CD4-positive, alpha-beta T cell treated with Interleukin-21 for 1 hour (primary cell): ENCODE data around the gene B3GALT4.

ENCODE experiments used
- DNase-seq: peaks from one replicate; pipeline ENCODE4 v3.0.0-alpha.2; 2020

The B3GALT4 gene

DNA sequence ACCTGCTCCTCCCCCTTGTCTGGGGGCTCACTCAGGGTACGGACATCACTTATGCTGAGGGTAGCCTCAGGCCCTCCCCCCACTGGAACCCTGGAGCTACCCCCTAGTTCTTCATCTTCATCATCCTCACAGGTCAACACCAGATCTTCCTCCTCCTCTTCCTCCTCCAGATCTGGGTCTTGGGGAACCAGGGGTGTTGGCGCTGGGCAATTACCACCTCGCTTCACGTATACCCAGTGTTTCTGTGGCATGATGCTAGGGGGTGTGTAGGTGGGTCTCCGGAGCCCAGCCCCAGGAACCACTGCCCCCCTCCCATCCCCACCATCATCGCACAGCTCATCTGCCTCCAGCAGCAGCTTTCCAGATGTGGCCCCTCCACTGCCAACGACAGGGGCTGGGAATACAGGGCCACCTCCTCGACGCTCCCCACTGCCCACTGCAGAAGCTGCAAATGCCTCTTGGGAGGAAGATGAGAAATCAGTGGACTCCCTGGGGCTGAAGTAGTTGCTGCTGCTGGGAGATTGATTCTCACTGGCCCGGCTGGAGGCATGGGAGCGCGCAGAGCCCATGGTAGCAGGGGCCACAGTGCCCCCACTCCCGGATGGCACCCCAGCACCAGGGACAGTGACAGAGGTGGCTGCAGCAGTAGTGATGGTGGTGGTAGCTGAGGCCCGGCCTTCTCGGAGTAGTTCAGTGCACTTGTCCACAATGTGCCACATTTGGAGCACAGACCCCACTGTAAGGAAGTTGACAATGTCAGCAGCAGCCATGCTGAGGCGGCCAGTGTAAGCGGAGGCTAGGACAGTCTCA is 39.1 kb downstream of the B3GALT4 start:
- no peak for DNase-seq

DNA sequence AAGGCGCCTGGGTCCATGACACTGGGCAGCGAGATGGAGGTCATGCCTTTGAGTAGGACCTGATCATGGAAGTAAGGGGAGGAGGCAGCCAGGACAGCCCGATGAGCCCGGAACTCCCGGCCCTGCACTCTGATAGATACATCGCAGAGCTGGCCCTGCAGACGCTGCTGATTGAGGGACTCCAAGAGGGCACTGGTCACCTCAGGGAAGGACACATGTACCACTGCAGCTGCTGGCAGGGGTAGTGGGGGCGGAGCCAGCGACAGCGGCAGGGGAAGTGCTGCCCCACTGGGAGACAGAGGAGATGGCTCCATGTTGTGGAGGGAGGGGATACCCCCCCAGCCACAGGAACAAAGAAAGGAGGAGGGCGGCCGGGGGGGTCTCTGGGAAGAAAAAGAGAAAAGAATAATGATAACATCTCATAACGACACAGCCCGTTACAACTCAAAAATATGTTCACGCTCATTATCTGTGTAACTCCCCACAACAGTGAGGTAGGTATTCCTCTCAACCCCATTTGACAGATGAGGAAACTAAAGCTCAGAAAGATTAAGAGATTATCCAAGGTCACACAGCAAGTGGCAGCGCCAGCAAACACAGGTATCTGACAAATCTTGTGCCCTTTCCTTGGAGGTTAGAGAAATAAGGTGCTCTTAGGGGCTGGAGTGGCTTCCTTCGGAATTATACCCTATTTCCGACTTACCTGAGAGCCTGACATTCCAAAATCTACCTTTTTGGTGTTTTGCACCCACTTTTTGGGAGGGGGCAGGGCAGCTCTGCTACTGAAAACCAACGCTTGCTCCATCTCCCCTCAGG is 39.9 kb downstream of the B3GALT4 start:
- peak; percentile 44 for DNase-seq

DNA sequence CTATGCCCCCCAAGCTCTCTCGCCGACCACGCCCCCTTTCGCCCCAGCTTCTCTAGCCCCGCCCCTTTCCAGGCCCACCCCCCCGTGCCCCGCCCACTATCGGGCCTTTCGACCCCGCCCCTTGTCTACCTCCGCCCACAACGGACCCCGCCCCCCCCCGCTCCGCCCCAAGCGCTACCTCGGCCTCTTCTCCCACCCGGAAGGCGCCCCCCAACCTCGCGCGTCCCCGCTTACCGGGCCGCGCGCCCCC is 40.4 kb downstream of the B3GALT4 start:
- DNase-seq = no peak

DNA sequence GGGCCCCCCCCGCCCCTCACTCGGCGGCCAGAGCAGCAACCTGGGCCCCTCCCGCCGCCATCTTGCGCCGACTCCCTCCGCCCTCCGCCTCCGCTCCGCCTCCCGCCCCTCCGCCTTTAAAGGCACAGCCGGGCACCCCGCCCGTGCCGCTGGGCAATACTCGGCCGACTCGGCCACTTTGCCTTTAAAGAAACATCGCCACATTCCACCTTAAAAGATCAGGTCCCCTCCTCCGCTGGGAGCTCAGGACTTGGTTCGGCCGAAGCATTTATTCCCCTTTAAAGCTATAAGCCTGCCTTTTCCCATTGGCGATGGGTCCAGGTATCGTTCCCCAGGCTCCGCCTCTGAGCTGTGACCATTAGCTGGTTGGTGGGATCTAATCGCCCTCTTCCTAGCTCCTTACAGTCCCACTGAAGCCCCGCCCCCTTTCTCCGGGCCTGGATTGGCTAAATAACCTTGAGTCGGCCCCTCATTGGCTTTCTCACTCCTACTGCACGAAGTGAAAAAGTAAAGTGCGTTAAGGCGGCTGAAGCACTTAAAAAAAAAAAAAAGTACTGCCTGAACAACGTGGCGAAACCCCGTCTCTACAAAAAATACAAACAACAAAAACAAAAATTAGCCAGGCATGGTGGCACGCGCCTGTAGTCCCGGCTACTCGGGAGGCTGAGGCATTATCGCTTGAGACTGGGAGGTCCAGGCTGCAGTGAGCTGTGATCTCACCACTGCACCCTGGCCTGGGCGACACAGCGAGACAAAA is 40.9 kb downstream of the B3GALT4 start, which contains the start of gene ZBTB22:
TSS of gene ZBTB22 (minus strand) at position 76 of the 757 bp plus-strand sequence. CDS start 828 bp downstream, outside the sequence.
- peak; percentile 97 for DNase-seq

DNA sequence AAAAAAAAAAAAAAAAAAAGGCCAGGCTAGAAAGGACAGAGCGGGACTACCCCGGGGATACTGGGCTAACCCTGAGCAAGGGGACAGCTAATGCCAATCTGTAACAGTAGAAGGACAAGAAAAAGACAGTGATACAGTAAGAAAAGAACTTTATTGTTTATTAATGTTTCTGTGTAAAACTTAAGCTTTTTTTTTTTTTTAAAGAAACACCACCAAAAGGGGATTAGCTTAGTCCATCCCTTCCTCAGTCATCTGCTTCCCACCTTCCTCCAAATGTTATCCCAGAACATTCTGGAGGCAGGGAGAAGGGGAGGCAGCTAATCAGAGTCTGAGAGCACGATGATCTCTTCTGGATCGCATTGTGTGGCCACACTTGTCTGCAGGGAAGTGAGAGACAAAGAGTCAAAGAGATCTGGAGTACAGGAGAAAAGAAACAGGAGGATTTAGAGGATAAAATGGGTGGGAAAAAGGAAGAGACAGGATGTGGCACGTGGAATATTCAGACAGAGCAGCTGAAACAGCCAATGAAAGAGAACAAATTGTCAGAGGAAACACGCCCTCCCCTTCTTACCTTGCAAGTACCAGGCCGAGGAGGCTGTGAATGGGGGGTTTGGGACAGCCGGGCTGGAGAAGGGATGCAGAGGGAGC is 41.6 kb downstream of the B3GALT4 start:
- no peak for DNase-seq

DNA sequence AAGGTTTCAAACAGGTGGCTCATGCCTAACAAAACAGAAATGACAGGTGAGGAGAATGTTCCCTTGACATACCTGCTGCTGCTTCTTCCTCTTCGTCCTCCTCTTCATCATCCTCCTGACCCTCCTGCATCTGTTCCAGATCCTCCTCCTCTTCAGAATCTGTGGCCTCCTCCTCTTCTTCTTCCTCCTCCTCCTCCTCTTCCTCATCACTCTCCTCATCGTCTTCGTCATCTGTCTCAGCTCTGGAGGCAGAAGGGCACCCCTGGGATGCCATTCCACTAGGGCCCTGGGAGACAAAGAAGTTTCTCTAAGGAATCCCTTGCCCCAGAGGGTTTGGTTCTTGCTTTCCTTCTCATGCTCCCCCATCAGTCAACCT is 43.0 kb downstream of the B3GALT4 start:
- no peak for DNase-seq

DNA sequence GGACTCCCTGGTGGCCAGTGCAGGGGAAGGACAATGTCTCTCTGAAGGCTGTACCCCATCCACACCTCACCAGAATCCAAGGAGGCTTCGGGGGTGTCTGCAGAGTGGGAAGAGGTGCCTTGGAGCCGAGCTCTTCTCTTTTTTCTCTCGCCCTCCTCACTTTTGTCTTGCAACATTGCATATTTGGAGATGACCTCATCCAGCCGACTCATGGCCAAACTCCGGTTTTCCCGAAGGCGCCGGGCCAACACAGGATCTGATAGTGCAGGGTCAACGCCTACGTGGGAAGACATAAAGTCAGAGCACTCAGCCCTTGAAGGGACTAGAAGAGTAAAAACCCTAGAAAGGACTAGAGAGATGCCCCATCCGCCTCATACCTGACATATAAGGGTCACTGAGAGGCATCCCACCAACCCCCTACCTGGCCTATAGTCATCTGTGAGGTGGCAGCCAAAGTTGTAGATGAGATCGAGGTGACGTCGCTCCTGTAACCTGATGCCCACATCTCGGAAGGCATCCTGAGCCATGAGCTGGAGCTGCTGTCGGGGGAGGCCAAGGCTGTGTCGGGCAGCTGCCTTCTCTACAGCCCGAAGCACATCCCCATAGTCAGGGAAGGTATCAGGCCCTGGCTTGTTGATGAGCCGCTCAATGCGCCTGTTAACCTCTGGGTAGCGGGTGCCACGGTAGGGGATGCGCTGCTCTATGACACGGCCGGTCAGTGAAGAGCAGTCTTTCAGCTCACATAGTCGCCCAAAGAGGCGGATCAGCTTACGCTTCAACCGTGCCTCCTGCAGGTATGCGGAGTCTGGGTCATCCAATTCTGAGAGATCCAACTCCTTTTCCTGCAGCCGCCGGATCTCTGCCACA is 43.6 kb downstream of the B3GALT4 start:
- no peak for DNase-seq

DNA sequence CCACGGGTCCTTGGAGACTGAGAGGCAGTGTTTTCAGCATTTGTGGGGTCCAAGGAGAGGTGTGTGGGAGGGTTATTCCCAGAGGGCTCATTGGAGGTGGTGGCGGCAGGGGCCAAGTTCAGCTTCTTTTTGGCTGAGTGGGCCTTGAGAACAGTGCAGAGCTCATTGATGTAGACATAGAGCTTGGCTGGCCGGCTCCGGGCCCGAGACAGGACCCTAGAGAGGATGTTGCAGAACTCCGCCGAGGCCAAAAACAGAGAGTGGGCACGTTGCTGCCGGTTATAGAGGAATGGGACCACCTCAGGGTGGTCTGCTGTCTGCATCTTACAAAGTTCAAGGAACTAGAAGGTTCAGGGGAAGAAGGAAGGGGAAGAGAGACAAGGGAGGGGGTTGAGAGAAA is 44.3 kb downstream of the B3GALT4 start:
- no peak for DNase-seq

DNA sequence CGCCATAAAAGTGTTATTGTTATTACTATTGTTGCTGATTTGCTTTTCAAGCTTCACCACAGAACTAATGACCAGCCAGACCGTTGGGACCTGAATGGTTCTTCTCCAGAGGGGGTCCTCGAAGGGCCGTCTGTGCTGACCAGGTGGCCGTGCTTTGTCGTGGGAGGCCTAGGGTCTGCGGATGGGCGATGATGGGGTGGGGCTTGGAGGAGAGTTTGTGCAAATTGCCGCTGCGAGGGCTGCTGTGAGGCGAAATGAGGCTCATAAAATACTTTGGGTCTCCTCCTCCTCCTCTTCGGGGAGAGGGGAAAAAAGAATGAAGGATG is 46.7 kb downstream of the B3GALT4 start:
- DNase-seq = no peak

DNA sequence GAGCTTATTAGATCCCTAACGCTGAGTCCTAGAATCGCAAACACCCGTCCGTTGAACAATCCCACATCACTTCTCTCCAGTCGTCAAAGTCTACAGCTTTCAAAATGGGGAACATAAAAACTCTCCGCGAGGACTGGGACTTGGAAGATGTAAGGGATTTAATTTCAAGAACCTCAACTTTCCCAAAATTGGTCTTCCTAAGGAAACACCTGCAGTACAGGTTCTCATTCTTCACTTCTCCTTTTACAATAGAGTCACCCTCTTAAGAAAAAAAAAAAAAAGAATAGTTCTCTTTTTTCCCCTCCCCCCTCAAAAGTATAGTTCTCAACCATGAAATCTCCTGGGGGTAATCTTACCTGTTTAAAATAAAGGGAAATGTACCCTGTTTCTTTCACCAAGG is 47.2 kb downstream of the B3GALT4 start:
- DNase-seq = no peak
